GM23338 (cell line): Measurements from ENCODE around the gene SMURF1. TPM values are rescaled to one million over a fixed set of nuclear protein-coding genes. Genes with fewer than 3 reads are reported as not detected.

ENCODE experiments used
- ATAC-seq: fragments of 200-7000 bp; cut with Tn5 transposase; 3 replicates; pipeline ENCODE4 v1.9.1; 2020
- DNase-seq: peaks from one replicate; pipeline ENCODE4 v3.0.0-alpha.2; 2015; ENCODE audit warnings: low spot score
- H2AFZ ChIP-seq: fragments of 200-600 bp; sonication (generic); 2 replicates; pipeline ENCODE4 v1.8.0; 2016; ENCODE audit warnings: antibody characterized with exemption, mild to moderate bottlenecking, moderate library complexity
- H3F3A ChIP-seq: fragments of 200-600 bp; sonication (generic); replicated peaks from 2 replicates; pipeline ENCODE4 v1.8.0; 2017; ENCODE audit warnings: antibody characterized with exemption, mixed run types, low read depth
- H3K27ac ChIP-seq: fragments of 200-600 bp; sonication (generic); 2 replicates; pipeline ENCODE4 v1.6.1; 2016; ENCODE audit warnings: low read depth
- H3K27me3 ChIP-seq: fragments of 200-600 bp; sonication (generic); 2 replicates; pipeline ENCODE4 v1.8.0; 2016; ENCODE audit warnings: mild to moderate bottlenecking, mixed run types, moderate library complexity; ENCODE audit not compliant: insufficient read depth
- H3K36me3 ChIP-seq: fragments of 200-600 bp; sonication (generic); 2 replicates; pipeline ENCODE4 v1.8.0; 2016; ENCODE audit warnings: mild to moderate bottlenecking; ENCODE audit not compliant: insufficient read depth
- H3K4me1 ChIP-seq: fragments of 200-600 bp; sonication (generic); 2 replicates; pipeline ENCODE4 v1.8.0; 2016; ENCODE audit warnings: mild to moderate bottlenecking, moderate library complexity; ENCODE audit not compliant: insufficient read depth
- H3K4me2 ChIP-seq: fragments of 200-600 bp; sonication (generic); 2 replicates; pipeline ENCODE4 v1.7.1; 2017; ENCODE audit warnings: mixed run types
- H3K4me3 ChIP-seq: fragments of 200-600 bp; sonication (generic); 2 replicates; pipeline ENCODE4 v1.6.1; 2016; ENCODE audit warnings: mixed run types
- H3K79me2 ChIP-seq: fragments of 200-600 bp; sonication (generic); replicated peaks from 2 replicates; pipeline ENCODE4 v1.8.0; 2017; ENCODE audit warnings: mild to moderate bottlenecking; ENCODE audit not compliant: insufficient read depth
- H3K9me2 ChIP-seq: fragments of 200-600 bp; sonication (generic); 2 replicates; pipeline ENCODE4 v1.8.0; 2017; ENCODE audit not compliant: insufficient read depth
- H4K20me1 ChIP-seq: fragments of 200-600 bp; sonication (generic); replicated peaks from 2 replicates; pipeline ENCODE4 v1.8.0; 2017; ENCODE audit warnings: mild to moderate bottlenecking; ENCODE audit not compliant: insufficient read depth
- H3K27ac Mint-ChIP-seq: 2 replicates; pipeline ENCODE4 v1.8.0; 2020; ENCODE audit warnings: inconsistent platforms, mild to moderate bottlenecking, moderate library complexity, mixed read lengths
- H3K27me3 Mint-ChIP-seq: 3 replicates; pipeline ENCODE4 v1.8.0; 2022; ENCODE audit warnings: low read depth, mild to moderate bottlenecking, moderate library complexity, mixed read lengths, inconsistent platforms; ENCODE audit not compliant: insufficient read depth, poor library complexity
- H3K36me3 Mint-ChIP-seq: 3 replicates; pipeline ENCODE4 v1.8.0; 2021; ENCODE audit warnings: low read depth, mild to moderate bottlenecking, inconsistent platforms, moderate library complexity, mixed read lengths
- H3K4me1 Mint-ChIP-seq: 3 replicates; pipeline ENCODE4 v1.8.0; 2020; ENCODE audit warnings: mild to moderate bottlenecking, inconsistent platforms, mixed read lengths
- H3K4me3 Mint-ChIP-seq: 3 replicates; pipeline ENCODE4 v1.8.0; 2021; ENCODE audit warnings: moderate library complexity, mild to moderate bottlenecking, inconsistent platforms, mixed read lengths
- H3K9me3 Mint-ChIP-seq: 3 replicates; pipeline ENCODE4 v1.8.0; 2020; ENCODE audit warnings: moderate library complexity, mild to moderate bottlenecking, inconsistent platforms, mixed read lengths
- CREB1 ChIP-seq: fragments of 250-450 bp; sonication (Bioruptor Pico); IDR thresholded peaks from 2 replicates; pipeline ENCODE4 v1.5.0; 2020; ENCODE audit warnings: low read depth, mild to moderate bottlenecking, moderate library complexity
- EZH2 ChIP-seq: fragments of 200-600 bp; sonication (generic); IDR thresholded peaks from one replicate; pipeline ENCODE4 v1.8.0; 2017; ENCODE audit warnings: antibody characterized with exemption, mild to moderate bottlenecking, low read depth; ENCODE audit not compliant: unreplicated experiment
- NANOG ChIP-seq: IDR thresholded peaks from 2 replicates; pipeline ENCODE4 v1.6.1; 2016; ENCODE audit warnings: antibody characterized with exemption, borderline replicate concordance
- POLR2AphosphoS5 ChIP-seq: IDR thresholded peaks from 2 replicates; pipeline ENCODE4 v1.6.1; 2016; ENCODE audit warnings: antibody characterized with exemption, low read depth
- ZNF114 ChIP-seq: fragments of 250-450 bp; sonication (Bioruptor Pico); IDR thresholded peaks from 2 replicates; pipeline ENCODE4 v1.5.0; 2020; ENCODE audit warnings: mild to moderate bottlenecking, moderate library complexity
- ZNF331 ChIP-seq: fragments of 250-450 bp; sonication (Bioruptor Pico); IDR thresholded peaks from 2 replicates; pipeline ENCODE4 v1.5.0; 2020; ENCODE audit warnings: low read depth, mild to moderate bottlenecking, moderate library complexity
- polyA plus RNA-seq: library from polyadenylated mRNA; unstranded; fragments of >200 nt; fragmentation: Nextera tagmentation; extraction: Ambion mirVana; gene quantifications from 2 replicates; pipeline ENCODE4 v1.2.1, GENCODE V29; 2016
- total RNA-seq: library from RNA; depleted of rRNA; stranded (reverse); fragments of >200 nt; shearing (Covaris generic); gene quantifications from 2 replicates; pipeline ENCODE4 v1.2.3, GENCODE V29; 2014
- TF ChIP-seq, protein P1 (sequence below): fragments of 250-450 bp; sonication (Bioruptor Pico); IDR thresholded peaks from 2 replicates; pipeline ENCODE4 v1.5.0; 2020; ENCODE audit warnings: mild to moderate bottlenecking, moderate library complexity

SMURF1 gene
- total and polyA plus RNA-seq, 2 experiments from 2014 or later, result 5.8 to 23.9 TPM

DNA sequence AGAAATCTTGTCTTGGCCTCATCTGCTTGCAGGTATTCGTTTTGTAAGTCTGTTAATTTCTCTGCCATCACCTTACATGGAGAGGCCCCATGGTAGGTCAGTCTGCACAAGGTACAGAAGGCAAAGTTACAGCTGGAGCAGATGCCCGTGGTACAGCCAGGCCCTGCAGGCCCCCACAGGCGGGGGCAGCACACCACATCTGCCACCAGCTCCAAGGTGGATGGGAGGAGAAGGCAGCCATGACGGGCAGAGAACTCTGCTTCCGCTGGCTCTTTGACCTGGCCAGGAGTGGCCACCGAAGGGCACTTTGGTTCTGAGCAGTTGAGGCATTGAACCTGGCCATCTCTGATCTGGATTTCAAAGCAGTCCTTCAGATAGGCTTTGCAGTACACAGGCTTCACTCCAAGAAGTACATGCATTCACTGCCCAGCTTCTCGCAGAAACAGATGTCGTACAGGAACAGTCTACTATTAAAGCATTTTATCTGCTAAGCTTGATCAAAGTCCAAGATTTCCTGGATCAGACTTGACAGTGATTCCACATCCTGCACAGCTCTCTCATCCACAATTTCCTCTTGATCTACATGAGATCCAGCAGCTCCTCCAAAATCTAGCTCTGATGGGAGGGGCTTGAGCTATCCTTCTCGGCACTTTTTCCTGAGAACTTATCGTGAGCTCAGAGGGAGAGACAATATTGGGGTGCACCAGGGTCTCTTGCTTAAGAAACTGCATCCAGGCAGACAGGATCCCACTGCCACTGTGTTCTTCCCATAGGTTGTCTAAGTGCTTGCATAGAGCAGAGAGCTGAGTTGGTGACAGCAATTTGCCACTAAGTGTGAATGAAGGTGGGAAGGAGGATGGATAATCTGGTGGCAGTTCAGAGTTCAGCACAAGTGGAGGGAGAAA is 144.8 kb downstream of the SMURF1 start (continued):
- TF ChIP-seq, protein P1, sequence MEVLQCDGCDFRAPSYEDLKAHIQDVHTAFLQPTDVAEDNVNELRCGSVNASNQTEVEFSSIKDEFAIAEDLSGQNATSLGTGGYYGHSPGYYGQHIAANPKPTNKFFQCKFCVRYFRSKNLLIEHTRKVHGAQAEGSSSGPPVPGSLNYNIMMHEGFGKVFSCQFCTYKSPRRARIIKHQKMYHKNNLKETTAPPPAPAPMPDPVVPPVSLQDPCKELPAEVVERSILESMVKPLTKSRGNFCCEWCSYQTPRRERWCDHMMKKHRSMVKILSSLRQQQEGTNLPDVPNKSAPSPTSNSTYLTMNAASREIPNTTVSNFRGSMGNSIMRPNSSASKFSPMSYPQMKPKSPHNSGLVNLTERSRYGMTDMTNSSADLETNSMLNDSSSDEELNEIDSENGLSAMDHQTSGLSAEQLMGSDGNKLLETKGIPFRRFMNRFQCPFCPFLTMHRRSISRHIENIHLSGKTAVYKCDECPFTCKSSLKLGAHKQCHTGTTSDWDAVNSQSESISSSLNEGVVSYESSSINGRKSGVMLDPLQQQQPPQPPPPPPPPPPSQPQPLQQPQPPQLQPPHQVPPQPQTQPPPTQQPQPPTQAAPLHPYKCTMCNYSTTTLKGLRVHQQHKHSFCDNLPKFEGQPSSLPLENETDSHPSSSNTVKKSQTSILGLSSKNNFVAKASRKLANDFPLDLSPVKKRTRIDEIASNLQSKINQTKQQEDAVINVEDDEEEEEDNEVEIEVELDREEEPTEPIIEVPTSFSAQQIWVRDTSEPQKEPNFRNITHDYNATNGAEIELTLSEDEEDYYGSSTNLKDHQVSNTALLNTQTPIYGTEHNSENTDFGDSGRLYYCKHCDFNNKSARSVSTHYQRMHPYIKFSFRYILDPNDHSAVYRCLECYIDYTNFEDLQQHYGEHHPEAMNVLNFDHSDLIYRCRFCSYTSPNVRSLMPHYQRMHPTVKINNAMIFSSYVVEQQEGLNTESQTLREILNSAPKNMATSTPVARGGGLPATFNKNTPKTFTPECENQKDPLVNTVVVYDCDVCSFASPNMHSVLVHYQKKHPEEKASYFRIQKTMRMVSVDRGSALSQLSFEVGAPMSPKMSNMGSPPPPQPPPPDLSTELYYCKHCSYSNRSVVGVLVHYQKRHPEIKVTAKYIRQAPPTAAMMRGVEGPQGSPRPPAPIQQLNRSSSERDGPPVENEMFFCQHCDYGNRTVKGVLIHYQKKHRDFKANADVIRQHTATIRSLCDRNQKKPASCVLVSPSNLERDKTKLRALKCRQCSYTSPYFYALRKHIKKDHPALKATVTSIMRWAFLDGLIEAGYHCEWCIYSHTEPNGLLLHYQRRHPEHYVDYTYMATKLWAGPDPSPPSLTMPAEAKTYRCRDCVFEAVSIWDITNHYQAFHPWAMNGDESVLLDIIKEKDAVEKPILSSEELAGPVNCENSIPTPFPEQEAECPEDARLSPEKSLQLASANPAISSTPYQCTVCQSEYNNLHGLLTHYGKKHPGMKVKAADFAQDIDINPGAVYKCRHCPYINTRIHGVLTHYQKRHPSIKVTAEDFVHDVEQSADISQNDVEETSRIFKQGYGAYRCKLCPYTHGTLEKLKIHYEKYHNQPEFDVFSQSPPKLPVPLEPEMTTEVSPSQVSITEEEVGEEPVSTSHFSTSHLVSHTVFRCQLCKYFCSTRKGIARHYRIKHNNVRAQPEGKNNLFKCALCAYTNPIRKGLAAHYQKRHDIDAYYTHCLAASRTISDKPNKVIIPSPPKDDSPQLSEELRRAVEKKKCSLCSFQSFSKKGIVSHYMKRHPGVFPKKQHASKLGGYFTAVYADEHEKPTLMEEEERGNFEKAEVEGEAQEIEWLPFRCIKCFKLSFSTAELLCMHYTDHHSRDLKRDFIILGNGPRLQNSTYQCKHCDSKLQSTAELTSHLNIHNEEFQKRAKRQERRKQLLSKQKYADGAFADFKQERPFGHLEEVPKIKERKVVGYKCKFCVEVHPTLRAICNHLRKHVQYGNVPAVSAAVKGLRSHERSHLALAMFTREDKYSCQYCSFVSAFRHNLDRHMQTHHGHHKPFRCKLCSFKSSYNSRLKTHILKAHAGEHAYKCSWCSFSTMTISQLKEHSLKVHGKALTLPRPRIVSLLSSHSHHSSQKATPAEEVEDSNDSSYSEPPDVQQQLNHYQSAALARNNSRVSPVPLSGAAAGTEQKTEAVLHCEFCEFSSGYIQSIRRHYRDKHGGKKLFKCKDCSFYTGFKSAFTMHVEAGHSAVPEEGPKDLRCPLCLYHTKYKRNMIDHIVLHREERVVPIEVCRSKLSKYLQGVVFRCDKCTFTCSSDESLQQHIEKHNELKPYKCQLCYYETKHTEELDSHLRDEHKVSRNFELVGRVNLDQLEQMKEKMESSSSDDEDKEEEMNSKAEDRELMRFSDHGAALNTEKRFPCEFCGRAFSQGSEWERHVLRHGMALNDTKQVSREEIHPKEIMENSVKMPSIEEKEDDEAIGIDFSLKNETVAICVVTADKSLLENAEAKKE, result no peak

DNA sequence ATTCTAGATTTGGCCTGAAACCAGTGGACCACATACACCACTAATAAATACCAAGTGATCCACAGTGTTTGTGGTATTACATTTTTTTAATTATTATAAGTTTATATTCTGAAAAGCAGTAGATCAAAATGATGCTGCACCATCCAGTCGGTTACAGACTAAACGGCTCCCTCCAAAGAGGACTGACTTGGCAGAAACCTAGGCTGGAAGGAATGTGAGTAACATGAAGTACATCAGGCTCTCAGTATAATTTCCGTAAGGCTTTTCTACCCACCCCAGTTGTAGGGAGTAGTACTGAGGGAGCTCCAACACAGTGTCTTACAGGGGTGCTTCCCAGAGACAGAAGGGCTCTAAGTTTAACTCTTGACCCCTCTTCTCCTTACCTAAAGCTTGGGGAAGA is 146.1 kb downstream of the SMURF1 start:
- peaks cover 59% of the 10 kb centered on the region for H3K36me3 Mint-ChIP-seq
- Histone ChIP-seq H3K4me3 (no peak overlapping the region), H3K9me2 (no peaks in the 10 kb centered on the region), H3K27me3 (no peaks in the 10 kb centered on the region), H3K27ac (no peak overlapping the region), H3K79me2 (no peaks in the 10 kb centered on the region), H4K20me1 (peaks cover 10% of the 10 kb centered on the region), H3K36me3 (peaks cover 14% of the 10 kb centered on the region; the same call in 1 of the 2 replicates), H3K4me1 (no peaks in the 10 kb centered on the region), H3K4me2 (no peak overlapping the region), H3F3A (no peaks in the 10 kb centered on the region), H2AFZ (no peak overlapping the region)
- H3K27ac Mint-ChIP-seq, result no peak overlapping the region
- no peak for DNase-seq
- no peaks in the 10 kb centered on the region; the same call in 2 of the 3 replicates for H3K4me1 Mint-ChIP-seq
- ATAC-seq, result no peak
- peaks cover 4% of the 10 kb centered on the region for H3K27me3 Mint-ChIP-seq
- no peak overlapping the region for H3K4me3 Mint-ChIP-seq
- H3K9me3 Mint-ChIP-seq, result no peaks in the 10 kb centered on the region
- TF ChIP-seq EZH2 (no peak), POLR2AphosphoS5 (no peak), NANOG (no peak), ZNF331 (CRISPR knock-in tag) (no peak), CREB1 (CRISPR knock-in tag) (no peak), ZNF114 (CRISPR knock-in tag) (no peak)
- TF ChIP-seq, protein P1, result no peak
